GM23338 (cell line): Measurements from ENCODE around the gene CHI3L1. TPM values are rescaled to one million over a fixed set of nuclear protein-coding genes. Genes with fewer than 3 reads are reported as not detected.

ENCODE experiments used
- ATAC-seq: fragments of 200-7000 bp; cut with Tn5 transposase; 3 replicates; pipeline ENCODE4 v1.9.1; 2020
- DNase-seq: peaks from one replicate; pipeline ENCODE4 v3.0.0-alpha.2; 2015; ENCODE audit warnings: low spot score
- H2AFZ ChIP-seq: fragments of 200-600 bp; sonication (generic); 2 replicates; pipeline ENCODE4 v1.8.0; 2016; ENCODE audit warnings: antibody characterized with exemption, mild to moderate bottlenecking, moderate library complexity
- H3F3A ChIP-seq: fragments of 200-600 bp; sonication (generic); replicated peaks from 2 replicates; pipeline ENCODE4 v1.8.0; 2017; ENCODE audit warnings: antibody characterized with exemption, mixed run types, low read depth
- H3K27ac ChIP-seq: fragments of 200-600 bp; sonication (generic); 2 replicates; pipeline ENCODE4 v1.6.1; 2016; ENCODE audit warnings: low read depth
- H3K27me3 ChIP-seq: fragments of 200-600 bp; sonication (generic); 2 replicates; pipeline ENCODE4 v1.8.0; 2016; ENCODE audit warnings: mild to moderate bottlenecking, mixed run types, moderate library complexity; ENCODE audit not compliant: insufficient read depth
- H3K36me3 ChIP-seq: fragments of 200-600 bp; sonication (generic); 2 replicates; pipeline ENCODE4 v1.8.0; 2016; ENCODE audit warnings: mild to moderate bottlenecking; ENCODE audit not compliant: insufficient read depth
- H3K4me1 ChIP-seq: fragments of 200-600 bp; sonication (generic); 2 replicates; pipeline ENCODE4 v1.8.0; 2016; ENCODE audit warnings: mild to moderate bottlenecking, moderate library complexity; ENCODE audit not compliant: insufficient read depth
- H3K4me2 ChIP-seq: fragments of 200-600 bp; sonication (generic); 2 replicates; pipeline ENCODE4 v1.7.1; 2017; ENCODE audit warnings: mixed run types
- H3K4me3 ChIP-seq: fragments of 200-600 bp; sonication (generic); 2 replicates; pipeline ENCODE4 v1.6.1; 2016; ENCODE audit warnings: mixed run types
- H3K79me2 ChIP-seq: fragments of 200-600 bp; sonication (generic); replicated peaks from 2 replicates; pipeline ENCODE4 v1.8.0; 2017; ENCODE audit warnings: mild to moderate bottlenecking; ENCODE audit not compliant: insufficient read depth
- H3K9me2 ChIP-seq: fragments of 200-600 bp; sonication (generic); 2 replicates; pipeline ENCODE4 v1.8.0; 2017; ENCODE audit not compliant: insufficient read depth
- H4K20me1 ChIP-seq: fragments of 200-600 bp; sonication (generic); replicated peaks from 2 replicates; pipeline ENCODE4 v1.8.0; 2017; ENCODE audit warnings: mild to moderate bottlenecking; ENCODE audit not compliant: insufficient read depth
- H3K27ac Mint-ChIP-seq: 2 replicates; pipeline ENCODE4 v1.8.0; 2020; ENCODE audit warnings: inconsistent platforms, mild to moderate bottlenecking, moderate library complexity, mixed read lengths
- H3K27me3 Mint-ChIP-seq: 3 replicates; pipeline ENCODE4 v1.8.0; 2022; ENCODE audit warnings: low read depth, mild to moderate bottlenecking, moderate library complexity, mixed read lengths, inconsistent platforms; ENCODE audit not compliant: insufficient read depth, poor library complexity
- H3K36me3 Mint-ChIP-seq: 3 replicates; pipeline ENCODE4 v1.8.0; 2021; ENCODE audit warnings: low read depth, mild to moderate bottlenecking, inconsistent platforms, moderate library complexity, mixed read lengths
- H3K4me1 Mint-ChIP-seq: 3 replicates; pipeline ENCODE4 v1.8.0; 2020; ENCODE audit warnings: mild to moderate bottlenecking, inconsistent platforms, mixed read lengths
- H3K4me3 Mint-ChIP-seq: 3 replicates; pipeline ENCODE4 v1.8.0; 2021; ENCODE audit warnings: moderate library complexity, mild to moderate bottlenecking, inconsistent platforms, mixed read lengths
- H3K9me3 Mint-ChIP-seq: 3 replicates; pipeline ENCODE4 v1.8.0; 2020; ENCODE audit warnings: moderate library complexity, mild to moderate bottlenecking, inconsistent platforms, mixed read lengths
- CREB1 ChIP-seq: fragments of 250-450 bp; sonication (Bioruptor Pico); IDR thresholded peaks from 2 replicates; pipeline ENCODE4 v1.5.0; 2020; ENCODE audit warnings: low read depth, mild to moderate bottlenecking, moderate library complexity
- CTCF ChIP-seq, 2 experiments: fragments of 200-600 bp in 1 of 2; sonication (generic) in 1 of 2; conservative IDR thresholded peaks; 2 replicates each; pipeline versions ENCODE4 v1.5.1 to v1.6.1; 2016 to 2017; ENCODE audit warnings: antibody characterized with exemption in 2 of 2, low read depth in 2 of 2, mild to moderate bottlenecking in 2 of 2, moderate library complexity in 1 of 2
- ETS1 ChIP-seq: IDR thresholded peaks from 2 replicates; pipeline ENCODE4 v1.6.1; 2016; ENCODE audit warnings: antibody characterized with exemption
- EZH2 ChIP-seq: fragments of 200-600 bp; sonication (generic); IDR thresholded peaks from one replicate; pipeline ENCODE4 v1.8.0; 2017; ENCODE audit warnings: antibody characterized with exemption, mild to moderate bottlenecking, low read depth; ENCODE audit not compliant: unreplicated experiment
- EZH2phosphoT487 ChIP-seq: fragments of 200-600 bp; sonication (generic); IDR thresholded peaks from one replicate; pipeline ENCODE4 v1.8.1; 2018; ENCODE audit warnings: antibody characterized with exemption; ENCODE audit not compliant: unreplicated experiment
- JUNB ChIP-seq: IDR thresholded peaks from one replicate; pipeline ENCODE4 v1.6.1; 2016; ENCODE audit warnings: antibody characterized with exemption; ENCODE audit not compliant: unreplicated experiment
- NANOG ChIP-seq: IDR thresholded peaks from 2 replicates; pipeline ENCODE4 v1.6.1; 2016; ENCODE audit warnings: antibody characterized with exemption, borderline replicate concordance
- POLR2AphosphoS5 ChIP-seq: IDR thresholded peaks from 2 replicates; pipeline ENCODE4 v1.6.1; 2016; ENCODE audit warnings: antibody characterized with exemption, low read depth
- REST ChIP-seq: IDR thresholded peaks from one replicate; pipeline ENCODE4 v1.6.1; 2018; ENCODE audit warnings: antibody characterized with exemption; ENCODE audit not compliant: unreplicated experiment
- STAT1 ChIP-seq: IDR thresholded peaks from one replicate; pipeline ENCODE4 v1.6.1; 2016; ENCODE audit warnings: antibody characterized with exemption; ENCODE audit not compliant: unreplicated experiment
- ZNF114 ChIP-seq: fragments of 250-450 bp; sonication (Bioruptor Pico); IDR thresholded peaks from 2 replicates; pipeline ENCODE4 v1.5.0; 2020; ENCODE audit warnings: mild to moderate bottlenecking, moderate library complexity
- ZNF331 ChIP-seq: fragments of 250-450 bp; sonication (Bioruptor Pico); IDR thresholded peaks from 2 replicates; pipeline ENCODE4 v1.5.0; 2020; ENCODE audit warnings: low read depth, mild to moderate bottlenecking, moderate library complexity
- ZNF462 ChIP-seq: fragments of 250-450 bp; sonication (Bioruptor Pico); IDR thresholded peaks from 2 replicates; pipeline ENCODE4 v1.5.0; 2020; ENCODE audit warnings: mild to moderate bottlenecking, moderate library complexity
- polyA plus RNA-seq: library from polyadenylated mRNA; unstranded; fragments of >200 nt; fragmentation: Nextera tagmentation; extraction: Ambion mirVana; gene quantifications from 2 replicates; pipeline ENCODE4 v1.2.1, GENCODE V29; 2016
- total RNA-seq: library from RNA; depleted of rRNA; stranded (reverse); fragments of >200 nt; shearing (Covaris generic); gene quantifications from 2 replicates; pipeline ENCODE4 v1.2.3, GENCODE V29; 2014

Gene CHI3L1
- total and polyA plus RNA-seq, 2 experiments from 2014 or later, result 0.76 TPM; not detected in 1

- Mint-ChIP-seq H3K9me3 (peaks cover 2% of the 10 kb centered on the region; the same call in 1 of the 3 replicates), H3K4me3 (no peak overlapping the region), H3K27ac (no peak overlapping the region), H3K4me1 (peaks cover 35% of the 10 kb centered on the region), H3K36me3 (no peaks in the 10 kb centered on the region), H3K27me3 (peaks cover 12% of the 10 kb centered on the region)
- no peak overlapping the region for H3K4me3 ChIP-seq
- H4K20me1 ChIP-seq, result no peaks in the 10 kb centered on the region
- no peak for TF ChIP-seq EZH2phosphoT487
- TF ChIP-seq ZNF462 (CRISPR knock-in tag), result no peak
- no peak for TF ChIP-seq CTCF (conservative IDR thresholded peaks at IDR 0.05; ENCODE audit: low read depth in 2 of 2)
- no peak for TF ChIP-seq ZNF331 (CRISPR knock-in tag)
- no peak for TF ChIP-seq NANOG
- TF ChIP-seq POLR2AphosphoS5, result no peak
- no peak for TF ChIP-seq JUNB
- TF ChIP-seq REST, result no peak
- no peak for TF ChIP-seq EZH2
- no peak for TF ChIP-seq ZNF114
- no peak for TF ChIP-seq STAT1
- no peak for TF ChIP-seq ETS1
- no peak for TF ChIP-seq CREB1
- H3K4me1 ChIP-seq, result peaks cover 16% of the 10 kb centered on the region
- no peak overlapping the region for H3K4me2 ChIP-seq
- no peaks in the 10 kb centered on the region for H3F3A ChIP-seq
- no peaks in the 10 kb centered on the region for H3K79me2 ChIP-seq
- no peaks in the 10 kb centered on the region for H3K36me3 ChIP-seq
- H3K9me2 ChIP-seq, result no peaks in the 10 kb centered on the region
- ATAC-seq (no peak), DNase-seq (no peak)
- no peak overlapping the region for H2AFZ ChIP-seq
- H3K27me3 ChIP-seq, result no peaks in the 10 kb centered on the region
- H3K27ac ChIP-seq, result no peak overlapping the region
Observed at GRCh38 chr1:203142684-203143408, 43.7 kb downstream of the CHI3L1 start.
